ENCODE data around the gene GATA3. TPM values are rescaled to one million over a fixed set of nuclear protein-coding genes. Genes with fewer than 3 reads are reported as not detected.

The GATA3 gene
- total and polyA plus RNA-seq, 7 donors: 1.2 to 2.1 TPM; not detected in 5

GRCh38 chr10:8054244-8054493 is 319 bp upstream of the GATA3 start:
- no peaks in the 10 kb centered on the region for H3K36me3 ChIP-seq
- H3K27me3 ChIP-seq: peaks cover 70 to 100% (median 80%) of the 10 kb centered on the region in 3 donors
- WGBS, 2 donors: 1 to 2% methylated on average over 25 of the region's 25 CpGs
- H3K4me1 ChIP-seq: peaks cover 0 to 66% (median 64%) of the 10 kb centered on the region in 4 donors
- intact Hi-C loops (cut with DNase I): no loop called here
- peak overlapping the region in 3 of 4 donors; percentile 32 to 44 (median 42) for H3K4me3 ChIP-seq
- H3K9me3 ChIP-seq: no peaks in the 10 kb centered on the region
- no peak for TF ChIP-seq POLR2A (IDR thresholded peaks at IDR 0.05)
- no peak for TF ChIP-seq EP300 (IDR thresholded peaks at IDR 0.05)
- no peak for TF ChIP-seq POLR2AphosphoS5 (IDR thresholded peaks at IDR 0.05)
- TF ChIP-seq CTCF (IDR thresholded peaks at IDR 0.05): no peak
- DNase-seq: no peak
- H3K27ac ChIP-seq: no peak overlapping the region

GRCh38 chr10:8055420-8056349 is 1.2 kb downstream of the GATA3 start:
- H3K4me3 ChIP-seq: peak overlapping the region in 2 of 4 donors; percentile 42 to 44
- TF ChIP-seq CTCF (IDR thresholded peaks at IDR 0.05) (no peak), POLR2AphosphoS5 (IDR thresholded peaks at IDR 0.05) (no peak), POLR2A (IDR thresholded peaks at IDR 0.05) (no peak), EP300 (IDR thresholded peaks at IDR 0.05) (no peak)
- no peak for DNase-seq
- peaks cover 0 to 50% (median 48%) of the 10 kb centered on the region in 4 donors for H3K4me1 ChIP-seq
- H3K27ac ChIP-seq: no peak overlapping the region
- peaks cover 56 to 99% (median 65%) of the 10 kb centered on the region in 3 donors for H3K27me3 ChIP-seq
- H3K9me3 ChIP-seq: no peaks in the 10 kb centered on the region
- no peaks in the 10 kb centered on the region for H3K36me3 ChIP-seq
- WGBS, 2 donors: 8 to 13% methylated on average over 85 of the region's 85 CpGs
- intact Hi-C loops (cut with DNase I): no loop called here

GRCh38 chr10:8056378-8056777 is 1.9 kb downstream of the GATA3 start:
- 48 to 62% methylated on average over 6 of the region's 6 CpGs for WGBS, 2 donors
- intact Hi-C loops (cut with DNase I): no loop called here
- H3K27ac ChIP-seq: no peak overlapping the region
- no peaks in the 10 kb centered on the region for H3K9me3 ChIP-seq
- TF ChIP-seq EP300 (IDR thresholded peaks at IDR 0.05) (no peak), CTCF (IDR thresholded peaks at IDR 0.05) (no peak), POLR2AphosphoS5 (IDR thresholded peaks at IDR 0.05) (no peak), POLR2A (IDR thresholded peaks at IDR 0.05) (no peak)
- peaks cover 0 to 44% (median 42%) of the 10 kb centered on the region in 4 donors for H3K4me1 ChIP-seq
- no peak for DNase-seq
- peaks cover 49 to 99% (median 64%) of the 10 kb centered on the region in 3 donors for H3K27me3 ChIP-seq
- H3K4me3 ChIP-seq: no peak overlapping the region
- H3K36me3 ChIP-seq: no peaks in the 10 kb centered on the region

- Histone ChIP-seq H3K4me3 (no peak overlapping the region), H3K4me1 (peaks cover 0 to 38% (median 36%) of the 10 kb centered on the region in 4 donors), H3K36me3 (no peaks in the 10 kb centered on the region), H3K27me3 (peaks cover 44 to 99% (median 64%) of the 10 kb centered on the region in 3 donors), H3K9me3 (no peaks in the 10 kb centered on the region), H3K27ac (no peak overlapping the region)
- no peak for TF ChIP-seq POLR2AphosphoS5 (IDR thresholded peaks at IDR 0.05)
- TF ChIP-seq POLR2A (IDR thresholded peaks at IDR 0.05): no peak
- TF ChIP-seq EP300 (IDR thresholded peaks at IDR 0.05): no peak
- no peak for TF ChIP-seq CTCF (IDR thresholded peaks at IDR 0.05)
- 35 to 45% methylated on average over 13 of the region's 13 CpGs for WGBS, 2 donors
- intact Hi-C loops (cut with DNase I): no loop called here
- DNase-seq: no peak
Observed at GRCh38 chr10:8056871-8057331, 2.4 kb downstream of the GATA3 start.
